KG1 (cell line): Measurements from ENCODE around the gene EME1.
A peak's percentile ranks its signal among the peaks of the same experiment; 100 is the strongest.

Experiments
- DNase-seq: peaks from one replicate; lab custom pipeline; 2025; lab: John Stamatoyannopoulos, UW

The EME1 gene

GRCh38 chr17:50347894-50348291 lies 25.1 kb upstream of the EME1 start:
- DNase-seq: no peak

- DNase-seq: no peak
Observed at GRCh38 chr17:50348522-50349242, 24.3 kb upstream of the EME1 start.

GRCh38 chr17:50349243-50349600 lies 23.8 kb upstream of the EME1 start:
- no peak for DNase-seq

GRCh38 chr17:50350733-50351132 lies 22.3 kb upstream of the EME1 start:
- DNase-seq: no peak

- no peak for DNase-seq
Observed at GRCh38 chr17:50352072-50352692, 20.8 kb upstream of the EME1 start.

GRCh38 chr17:50352693-50353599 lies 20.1 kb upstream of the EME1 start:
- no peak for DNase-seq

- no peak for DNase-seq
Observed at GRCh38 chr17:50353600-50354195, 19.3 kb upstream of the EME1 start.

GRCh38 chr17:50354198-50354597 lies 18.8 kb upstream of the EME1 start:
- DNase-seq: no peak

GRCh38 chr17:50354776-50355175 lies 18.3 kb upstream of the EME1 start:
- DNase-seq: no peak

GRCh38 chr17:50355336-50355700 lies 17.7 kb upstream of the EME1 start:
- no peak for DNase-seq

- DNase-seq: no peak
Observed at GRCh38 chr17:50355701-50356341, 17.2 kb upstream of the EME1 start.

- no peak for DNase-seq
Observed at GRCh38 chr17:50356418-50356817, 16.6 kb upstream of the EME1 start.

GRCh38 chr17:50356892-50357510 lies 16.0 kb upstream of the EME1 start:
- no peak for DNase-seq

GRCh38 chr17:50358177-50358576 lies 14.9 kb upstream of the EME1 start:
- DNase-seq: no peak

GRCh38 chr17:50359005-50359699 lies 13.9 kb upstream of the EME1 start:
- no peak for DNase-seq

GRCh38 chr17:50359998-50360461 lies 13.0 kb upstream of the EME1 start:
- DNase-seq: no peak

GRCh38 chr17:50360486-50361115 lies 12.4 kb upstream of the EME1 start:
- no peak for DNase-seq

- peak; percentile 52 for DNase-seq
Observed at GRCh38 chr17:50361561-50362480, 11.2 kb upstream of the EME1 start.

- DNase-seq: no peak
Observed at GRCh38 chr17:50362661-50363060, 10.4 kb upstream of the EME1 start.
